ENCODE measurements around the gene TEX264.

DNA sequence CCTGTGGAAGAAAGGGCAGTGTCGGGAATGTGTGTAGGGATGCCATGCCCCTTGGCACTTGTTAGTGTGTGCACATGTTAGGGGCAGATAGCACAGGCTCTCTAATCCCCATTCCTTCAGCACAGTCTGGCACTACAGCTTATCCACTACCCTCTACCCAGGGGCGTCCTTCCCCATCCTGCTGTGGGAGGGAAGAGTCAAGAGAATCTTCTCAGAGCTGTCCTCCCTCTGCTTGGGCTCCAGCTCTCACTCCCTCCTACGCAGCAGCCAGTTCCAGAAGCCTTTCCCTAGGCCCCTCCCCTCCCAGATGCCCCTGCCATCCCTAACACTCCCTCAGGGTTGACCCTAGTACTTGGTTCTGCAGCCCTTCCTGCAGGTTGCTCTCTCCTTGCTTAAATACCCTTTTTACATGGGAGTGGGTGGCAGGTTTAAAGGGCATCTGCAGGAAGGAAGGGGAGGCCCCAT lies 35.0 kb downstream of the TEX264 start:
- no peak for TF ChIP-seq ZNF266 (tag by site-specific recombination; IDR thresholded peaks at IDR 0.05; ENCODE audit: low read depth)
- no peak for TF ChIP-seq ZNF416 (tag by site-specific recombination; IDR thresholded peaks at IDR 0.05)
- TF ChIP-seq ZNF121 (tag by site-specific recombination; IDR thresholded peaks at IDR 0.05): no peak
- TF ChIP-seq ZNF274 (IDR thresholded peaks at IDR 0.05; ENCODE audit: low read length): no peak
- no peak for TF ChIP-seq ZNF274 (tag by site-specific recombination; IDR thresholded peaks at IDR 0.05; ENCODE audit: borderline replicate concordance)
- TF ChIP-seq ZBTB7A (tag by site-specific recombination; IDR thresholded peaks at IDR 0.05; ENCODE audit: low read depth): no peak
- TF ChIP-seq ZNF777 (tag by site-specific recombination; IDR thresholded peaks at IDR 0.05; ENCODE audit: borderline replicate concordance): no peak
- no peak for TF ChIP-seq ZBTB8A (tag by site-specific recombination; IDR thresholded peaks at IDR 0.05)
- no peak for TF ChIP-seq GLIS2 (tag by site-specific recombination; IDR thresholded peaks at IDR 0.05)
- no peak for TF ChIP-seq ZNF791 (tag by site-specific recombination; IDR thresholded peaks at IDR 0.05)
- TF ChIP-seq ZXDB (tag by site-specific recombination; IDR thresholded peaks at IDR 0.05): no peak
- TF ChIP-seq, protein P1, sequence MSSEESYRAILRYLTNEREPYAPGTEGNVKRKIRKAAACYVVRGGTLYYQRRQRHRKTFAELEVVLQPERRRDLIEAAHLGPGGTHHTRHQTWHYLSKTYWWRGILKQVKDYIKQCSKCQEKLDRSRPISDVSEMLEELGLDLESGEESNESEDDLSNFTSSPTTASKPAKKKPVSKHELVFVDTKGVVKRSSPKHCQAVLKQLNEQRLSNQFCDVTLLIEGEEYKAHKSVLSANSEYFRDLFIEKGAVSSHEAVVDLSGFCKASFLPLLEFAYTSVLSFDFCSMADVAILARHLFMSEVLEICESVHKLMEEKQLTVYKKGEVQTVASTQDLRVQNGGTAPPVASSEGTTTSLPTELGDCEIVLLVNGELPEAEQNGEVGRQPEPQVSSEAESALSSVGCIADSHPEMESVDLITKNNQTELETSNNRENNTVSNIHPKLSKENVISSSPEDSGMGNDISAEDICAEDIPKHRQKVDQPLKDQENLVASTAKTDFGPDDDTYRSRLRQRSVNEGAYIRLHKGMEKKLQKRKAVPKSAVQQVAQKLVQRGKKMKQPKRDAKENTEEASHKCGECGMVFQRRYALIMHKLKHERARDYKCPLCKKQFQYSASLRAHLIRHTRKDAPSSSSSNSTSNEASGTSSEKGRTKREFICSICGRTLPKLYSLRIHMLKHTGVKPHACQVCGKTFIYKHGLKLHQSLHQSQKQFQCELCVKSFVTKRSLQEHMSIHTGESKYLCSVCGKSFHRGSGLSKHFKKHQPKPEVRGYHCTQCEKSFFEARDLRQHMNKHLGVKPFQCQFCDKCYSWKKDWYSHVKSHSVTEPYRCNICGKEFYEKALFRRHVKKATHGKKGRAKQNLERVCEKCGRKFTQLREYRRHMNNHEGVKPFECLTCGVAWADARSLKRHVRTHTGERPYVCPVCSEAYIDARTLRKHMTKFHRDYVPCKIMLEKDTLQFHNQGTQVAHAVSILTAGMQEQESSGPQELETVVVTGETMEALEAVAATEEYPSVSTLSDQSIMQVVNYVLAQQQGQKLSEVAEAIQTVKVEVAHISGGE (tag by site-specific recombination; conservative IDR thresholded peaks at IDR 0.05; ENCODE audit: low read depth): no peak
- TF ChIP-seq, protein P2, sequence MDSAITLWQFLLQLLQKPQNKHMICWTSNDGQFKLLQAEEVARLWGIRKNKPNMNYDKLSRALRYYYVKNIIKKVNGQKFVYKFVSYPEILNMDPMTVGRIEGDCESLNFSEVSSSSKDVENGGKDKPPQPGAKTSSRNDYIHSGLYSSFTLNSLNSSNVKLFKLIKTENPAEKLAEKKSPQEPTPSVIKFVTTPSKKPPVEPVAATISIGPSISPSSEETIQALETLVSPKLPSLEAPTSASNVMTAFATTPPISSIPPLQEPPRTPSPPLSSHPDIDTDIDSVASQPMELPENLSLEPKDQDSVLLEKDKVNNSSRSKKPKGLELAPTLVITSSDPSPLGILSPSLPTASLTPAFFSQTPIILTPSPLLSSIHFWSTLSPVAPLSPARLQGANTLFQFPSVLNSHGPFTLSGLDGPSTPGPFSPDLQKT (IDR thresholded peaks at IDR 0.05; ENCODE audit: borderline replicate concordance, low read depth, low read length): no peak
- TF ChIP-seq ZNF112 (tag by site-specific recombination; IDR thresholded peaks at IDR 0.05): no peak
